ENCODE results near the gene IQGAP2. TPM values are rescaled to one million over a fixed set of nuclear protein-coding genes. Genes with fewer than 3 reads are reported as not detected.

IQGAP2 gene
- polyA plus RNA-seq, 1 donor (not counting 4 experiments of a cell fraction or from before 2014, with no cell fraction given), result 0.14 TPM

DNA sequence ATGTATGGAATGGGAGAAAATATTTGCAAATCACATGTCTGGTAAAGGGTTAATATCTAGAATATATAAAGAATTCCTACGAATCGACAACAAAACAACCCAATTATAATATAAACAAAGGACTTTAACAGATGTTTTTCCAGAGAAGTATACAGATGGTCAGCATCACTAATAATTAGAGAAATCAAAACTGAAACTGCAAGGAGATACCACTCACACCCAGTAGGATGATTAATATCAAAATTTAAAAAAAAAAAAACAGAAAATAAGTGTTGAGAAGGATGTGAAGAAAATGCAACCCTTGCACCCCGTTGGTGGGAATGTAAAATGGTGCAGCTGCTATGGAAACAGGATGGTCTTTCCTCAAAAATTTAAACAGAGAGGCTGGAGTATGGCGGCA lies 278.2 kb downstream of the IQGAP2 start:
- Histone ChIP-seq H3K9me3 (ENCODE audit: control insufficient read depth, low read depth, low read length) (no peaks in the 10 kb centered on the region), H3K79me2 (ENCODE audit: control insufficient read depth, insufficient read depth, low read length) (no peaks in the 10 kb centered on the region), H3K9ac (ENCODE audit: control insufficient read depth, extremely low read depth, insufficient read depth, low read length) (no peak overlapping the region), H3K9me1 (ENCODE audit: control insufficient read depth, extremely low read depth, insufficient read depth, low read length) (no peaks in the 10 kb centered on the region), H3K27me3 (ENCODE audit: control insufficient read depth, extremely low read depth, insufficient read depth, low read length) (no peaks in the 10 kb centered on the region), H4K20me1 (ENCODE audit: control insufficient read depth, extremely low read depth, insufficient read depth, low read length) (no peaks in the 10 kb centered on the region), H3K36me3 (ENCODE audit: control insufficient read depth in 2 of 2, extremely low read depth in 1 of 2, insufficient read depth in 2 of 2, low read length in 2 of 2) (no peaks in the 10 kb centered on the region), H3K4me1 (ENCODE audit: control insufficient read depth, extremely low read depth, insufficient read depth, low read length) (no peaks in the 10 kb centered on the region), H3K27ac (ENCODE audit: control insufficient read depth, insufficient read depth, low read length) (no peak overlapping the region), H2AFZ (ENCODE audit: control insufficient read depth, low read length) (no peak overlapping the region), H3K4me3 (ENCODE audit: control insufficient read depth in 2 of 3, extremely low read depth in 1 of 3, insufficient read depth in 2 of 3, low read depth in 1 of 3, low read length in 3 of 3) (no peak overlapping the region), H3K4me2 (ENCODE audit: control insufficient read depth, extremely low read depth, insufficient read depth, low read depth, low read length) (no peak overlapping the region)
- no peak for TF ChIP-seq EZH2 (IDR thresholded peaks at IDR 0.05; ENCODE audit: low read length)
- TF ChIP-seq, protein P1, sequence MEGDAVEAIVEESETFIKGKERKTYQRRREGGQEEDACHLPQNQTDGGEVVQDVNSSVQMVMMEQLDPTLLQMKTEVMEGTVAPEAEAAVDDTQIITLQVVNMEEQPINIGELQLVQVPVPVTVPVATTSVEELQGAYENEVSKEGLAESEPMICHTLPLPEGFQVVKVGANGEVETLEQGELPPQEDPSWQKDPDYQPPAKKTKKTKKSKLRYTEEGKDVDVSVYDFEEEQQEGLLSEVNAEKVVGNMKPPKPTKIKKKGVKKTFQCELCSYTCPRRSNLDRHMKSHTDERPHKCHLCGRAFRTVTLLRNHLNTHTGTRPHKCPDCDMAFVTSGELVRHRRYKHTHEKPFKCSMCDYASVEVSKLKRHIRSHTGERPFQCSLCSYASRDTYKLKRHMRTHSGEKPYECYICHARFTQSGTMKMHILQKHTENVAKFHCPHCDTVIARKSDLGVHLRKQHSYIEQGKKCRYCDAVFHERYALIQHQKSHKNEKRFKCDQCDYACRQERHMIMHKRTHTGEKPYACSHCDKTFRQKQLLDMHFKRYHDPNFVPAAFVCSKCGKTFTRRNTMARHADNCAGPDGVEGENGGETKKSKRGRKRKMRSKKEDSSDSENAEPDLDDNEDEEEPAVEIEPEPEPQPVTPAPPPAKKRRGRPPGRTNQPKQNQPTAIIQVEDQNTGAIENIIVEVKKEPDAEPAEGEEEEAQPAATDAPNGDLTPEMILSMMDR (optimal IDR thresholded peaks at IDR 0.05 in 1 of 3, IDR thresholded peaks at IDR 0.05 in 1 of 3, conservative IDR thresholded peaks at IDR 0.05 in 1 of 3; ENCODE audit: extremely low read depth in 1 of 3, insufficient read depth in 2 of 3, low read length in 3 of 3), result no peak
- no peak for DNase-seq (ENCODE audit: low read depth, low spot score)
- FAIRE-seq, result no peak
- dilution Hi-C loops (cut with MboI; ENCODE audit: extremely low pct_ligation_motif_present, low sequenced_read_pairs), result no loop called here

DNA sequence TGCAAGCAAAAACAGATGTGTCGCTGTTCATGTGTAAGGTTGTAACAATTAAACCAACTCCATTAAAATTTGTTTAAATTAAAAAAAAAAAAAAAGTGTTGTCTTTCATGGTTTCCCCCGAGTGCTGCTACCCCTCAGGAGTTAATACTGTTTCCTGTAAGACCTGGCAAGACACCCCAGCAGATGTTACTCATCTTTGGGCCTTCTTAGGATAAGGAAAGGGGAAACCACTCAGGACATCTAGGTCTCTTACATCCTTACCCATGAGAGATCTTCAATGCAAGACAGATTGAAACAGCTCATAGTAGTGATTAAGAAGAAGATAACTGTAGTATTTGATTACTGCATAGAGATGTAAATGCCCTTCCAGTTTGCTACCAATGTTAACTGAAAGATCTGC lies 279.3 kb downstream of the IQGAP2 start:
- TF ChIP-seq EZH2 (IDR thresholded peaks at IDR 0.05; ENCODE audit: low read length), result no peak
- TF ChIP-seq, protein P1 (optimal IDR thresholded peaks at IDR 0.05 in 1 of 3, IDR thresholded peaks at IDR 0.05 in 1 of 3, conservative IDR thresholded peaks at IDR 0.05 in 1 of 3; ENCODE audit: extremely low read depth in 1 of 3, insufficient read depth in 2 of 3, low read length in 3 of 3), result no peak
- FAIRE-seq (no peak), DNase-seq (ENCODE audit: low read depth, low spot score) (no peak)
- Histone ChIP-seq H3K9me1 (ENCODE audit: control insufficient read depth, extremely low read depth, insufficient read depth, low read length) (no peaks in the 10 kb centered on the region), H3K4me3 (ENCODE audit: control insufficient read depth in 2 of 3, extremely low read depth in 1 of 3, insufficient read depth in 2 of 3, low read depth in 1 of 3, low read length in 3 of 3) (no peak overlapping the region), H4K20me1 (ENCODE audit: control insufficient read depth, extremely low read depth, insufficient read depth, low read length) (no peaks in the 10 kb centered on the region), H3K4me1 (ENCODE audit: control insufficient read depth, extremely low read depth, insufficient read depth, low read length) (no peaks in the 10 kb centered on the region), H3K36me3 (ENCODE audit: control insufficient read depth in 2 of 2, extremely low read depth in 1 of 2, insufficient read depth in 2 of 2, low read length in 2 of 2) (no peaks in the 10 kb centered on the region), H3K9ac (ENCODE audit: control insufficient read depth, extremely low read depth, insufficient read depth, low read length) (no peak overlapping the region), H2AFZ (ENCODE audit: control insufficient read depth, low read length) (no peak overlapping the region), H3K27ac (ENCODE audit: control insufficient read depth, insufficient read depth, low read length) (no peak overlapping the region), H3K27me3 (ENCODE audit: control insufficient read depth, extremely low read depth, insufficient read depth, low read length) (no peaks in the 10 kb centered on the region), H3K4me2 (ENCODE audit: control insufficient read depth, extremely low read depth, insufficient read depth, low read depth, low read length) (no peak overlapping the region), H3K9me3 (ENCODE audit: control insufficient read depth, low read depth, low read length) (no peaks in the 10 kb centered on the region), H3K79me2 (ENCODE audit: control insufficient read depth, insufficient read depth, low read length) (no peaks in the 10 kb centered on the region)
- dilution Hi-C loops (cut with MboI; ENCODE audit: extremely low pct_ligation_motif_present, low sequenced_read_pairs), result no loop called here

All from keratinocyte (primary cell).